Nephron (organoid): ENCODE results near the gene PKP1.

Experiments used
- H3K27ac Mint-ChIP-seq, 3 experiments: 2 replicates each; pipeline ENCODE4 v1.8.0; 2020; ENCODE audit warnings: mixed read lengths in 3 of 3, mild to moderate bottlenecking in 2 of 3, moderate library complexity in 1 of 3
- H3K27me3 Mint-ChIP-seq: 2 replicates; pipeline ENCODE4 v1.8.0; 2021; ENCODE audit warnings: low read depth, mild to moderate bottlenecking, moderate library complexity, mixed read lengths
- H3K36me3 Mint-ChIP-seq: 2 replicates; pipeline ENCODE4 v1.8.0; 2020; ENCODE audit warnings: low read depth, mixed read lengths
- H3K4me1 Mint-ChIP-seq: 2 replicates; pipeline ENCODE4 v1.8.0; 2020; ENCODE audit warnings: mixed read lengths
- H3K4me3 Mint-ChIP-seq, 3 experiments: 2 replicates each; pipeline ENCODE4 v1.8.0; 2020; ENCODE audit warnings: mild to moderate bottlenecking in 3 of 3, mixed read lengths in 3 of 3, moderate library complexity in 2 of 3
- H3K9me3 Mint-ChIP-seq: 2 replicates; pipeline ENCODE4 v1.8.0; 2020; ENCODE audit warnings: mixed read lengths
- TF ChIP-seq, protein P1 (sequence below), 3 experiments: fragments of 200-600 bp; sonication (generic); IDR thresholded peaks; one replicate each; pipeline ENCODE4 v1.5.0; 2021; ENCODE audit warnings: antibody characterized with exemption in 3 of 3; ENCODE audit not compliant: unreplicated experiment in 3 of 3

PKP1 gene

DNA sequence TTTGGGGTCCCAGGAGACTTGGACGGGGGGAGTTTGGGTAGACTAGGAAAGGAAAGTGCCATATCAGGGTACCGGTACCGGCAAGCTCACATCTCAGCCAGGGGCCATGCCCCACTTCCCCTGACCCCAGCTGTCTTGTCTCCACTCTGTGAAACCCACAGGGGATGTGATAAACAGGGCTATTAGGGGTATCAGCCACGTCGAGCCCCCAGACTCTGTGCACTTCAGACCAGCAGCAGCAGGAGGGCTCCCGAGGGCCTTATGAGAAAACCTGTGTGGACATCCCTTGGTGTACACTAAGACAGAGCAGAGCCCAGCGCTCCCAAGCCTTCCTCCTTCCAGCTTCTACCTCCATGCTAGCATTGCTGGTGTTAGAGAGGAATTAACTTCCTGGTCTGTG is 47.9 kb downstream of the PKP1 start:
- Mint-ChIP-seq H3K4me1 (peaks cover 15% of the 10 kb centered on the region), H3K27ac (no peak overlapping the region), H3K4me3 (no peak overlapping the region), H3K36me3 (no peaks in the 10 kb centered on the region), H3K27me3 (peaks cover 22% of the 10 kb centered on the region), H3K9me3 (no peaks in the 10 kb centered on the region)
- TF ChIP-seq, protein P1, sequence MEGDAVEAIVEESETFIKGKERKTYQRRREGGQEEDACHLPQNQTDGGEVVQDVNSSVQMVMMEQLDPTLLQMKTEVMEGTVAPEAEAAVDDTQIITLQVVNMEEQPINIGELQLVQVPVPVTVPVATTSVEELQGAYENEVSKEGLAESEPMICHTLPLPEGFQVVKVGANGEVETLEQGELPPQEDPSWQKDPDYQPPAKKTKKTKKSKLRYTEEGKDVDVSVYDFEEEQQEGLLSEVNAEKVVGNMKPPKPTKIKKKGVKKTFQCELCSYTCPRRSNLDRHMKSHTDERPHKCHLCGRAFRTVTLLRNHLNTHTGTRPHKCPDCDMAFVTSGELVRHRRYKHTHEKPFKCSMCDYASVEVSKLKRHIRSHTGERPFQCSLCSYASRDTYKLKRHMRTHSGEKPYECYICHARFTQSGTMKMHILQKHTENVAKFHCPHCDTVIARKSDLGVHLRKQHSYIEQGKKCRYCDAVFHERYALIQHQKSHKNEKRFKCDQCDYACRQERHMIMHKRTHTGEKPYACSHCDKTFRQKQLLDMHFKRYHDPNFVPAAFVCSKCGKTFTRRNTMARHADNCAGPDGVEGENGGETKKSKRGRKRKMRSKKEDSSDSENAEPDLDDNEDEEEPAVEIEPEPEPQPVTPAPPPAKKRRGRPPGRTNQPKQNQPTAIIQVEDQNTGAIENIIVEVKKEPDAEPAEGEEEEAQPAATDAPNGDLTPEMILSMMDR (IDR thresholded peaks at IDR 0.05; ENCODE audit: unreplicated experiment in 3 of 3): no peak

DNA sequence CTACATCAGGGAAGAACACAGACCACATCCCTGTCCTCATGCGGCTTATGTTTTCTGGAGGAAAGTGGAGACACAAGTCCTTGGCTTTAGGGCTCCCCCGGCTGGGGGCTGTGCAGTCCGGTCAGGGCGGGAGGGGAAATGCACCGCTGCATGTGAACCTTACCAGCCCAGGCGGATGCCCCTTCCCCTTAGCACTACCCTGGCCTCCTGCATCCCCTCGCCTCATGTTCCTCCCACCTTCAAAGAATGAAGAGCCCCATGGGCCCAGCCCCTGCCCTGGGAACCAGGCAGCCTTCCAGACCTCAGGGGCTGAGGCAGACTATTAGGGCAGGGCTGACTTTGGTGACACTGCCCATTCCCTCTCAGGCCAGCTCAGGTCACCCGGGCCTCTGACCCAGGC is 48.7 kb downstream of the PKP1 start:
- TF ChIP-seq, protein P1 (IDR thresholded peaks at IDR 0.05; ENCODE audit: unreplicated experiment in 3 of 3): no peak
- Mint-ChIP-seq H3K9me3 (no peaks in the 10 kb centered on the region), H3K27ac (no peak overlapping the region), H3K4me1 (peaks cover 15% of the 10 kb centered on the region), H3K27me3 (peaks cover 16% of the 10 kb centered on the region), H3K36me3 (no peaks in the 10 kb centered on the region), H3K4me3 (no peak overlapping the region)

DNA sequence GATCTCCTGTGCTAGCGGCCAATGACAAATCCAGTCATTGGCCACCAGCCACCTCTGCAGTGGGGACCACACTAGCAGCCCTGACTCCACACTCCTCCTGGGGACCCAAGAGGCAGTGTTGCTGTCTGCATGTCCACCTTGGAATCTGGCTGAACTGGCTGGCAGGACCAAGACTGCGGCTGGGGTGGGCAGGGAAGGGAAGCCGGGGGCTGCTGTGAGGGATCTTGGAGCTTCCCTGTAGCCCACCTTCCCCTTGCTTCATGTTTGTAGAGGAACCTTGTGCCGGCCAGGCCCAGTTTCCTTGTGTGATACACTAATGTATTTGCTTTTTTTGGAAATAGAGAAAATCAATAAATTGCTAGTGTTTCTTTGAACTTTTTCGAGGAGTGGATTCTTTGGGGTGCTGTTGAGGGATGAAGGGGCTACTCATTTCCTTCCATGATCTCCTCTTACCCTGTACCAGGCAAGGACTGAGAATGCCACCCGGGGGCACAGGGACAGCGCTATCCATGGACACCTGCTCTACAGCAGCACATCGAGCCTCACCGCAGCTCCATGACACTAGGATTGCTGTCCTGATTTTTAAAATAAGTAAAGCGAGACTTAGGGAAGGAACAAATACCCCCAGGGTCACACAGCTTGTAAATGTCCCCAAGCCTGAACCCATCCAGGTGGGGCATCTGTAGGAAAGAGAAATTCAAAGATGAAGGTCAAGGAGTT is 49.5 kb downstream of the PKP1 start:
- Mint-ChIP-seq H3K4me1 (peaks cover 15% of the 10 kb centered on the region), H3K9me3 (no peaks in the 10 kb centered on the region), H3K27ac (no peak overlapping the region), H3K36me3 (no peaks in the 10 kb centered on the region), H3K4me3 (no peak overlapping the region), H3K27me3 (peaks cover 9% of the 10 kb centered on the region)
- TF ChIP-seq, protein P1 (IDR thresholded peaks at IDR 0.05; ENCODE audit: unreplicated experiment in 3 of 3): no peak

DNA sequence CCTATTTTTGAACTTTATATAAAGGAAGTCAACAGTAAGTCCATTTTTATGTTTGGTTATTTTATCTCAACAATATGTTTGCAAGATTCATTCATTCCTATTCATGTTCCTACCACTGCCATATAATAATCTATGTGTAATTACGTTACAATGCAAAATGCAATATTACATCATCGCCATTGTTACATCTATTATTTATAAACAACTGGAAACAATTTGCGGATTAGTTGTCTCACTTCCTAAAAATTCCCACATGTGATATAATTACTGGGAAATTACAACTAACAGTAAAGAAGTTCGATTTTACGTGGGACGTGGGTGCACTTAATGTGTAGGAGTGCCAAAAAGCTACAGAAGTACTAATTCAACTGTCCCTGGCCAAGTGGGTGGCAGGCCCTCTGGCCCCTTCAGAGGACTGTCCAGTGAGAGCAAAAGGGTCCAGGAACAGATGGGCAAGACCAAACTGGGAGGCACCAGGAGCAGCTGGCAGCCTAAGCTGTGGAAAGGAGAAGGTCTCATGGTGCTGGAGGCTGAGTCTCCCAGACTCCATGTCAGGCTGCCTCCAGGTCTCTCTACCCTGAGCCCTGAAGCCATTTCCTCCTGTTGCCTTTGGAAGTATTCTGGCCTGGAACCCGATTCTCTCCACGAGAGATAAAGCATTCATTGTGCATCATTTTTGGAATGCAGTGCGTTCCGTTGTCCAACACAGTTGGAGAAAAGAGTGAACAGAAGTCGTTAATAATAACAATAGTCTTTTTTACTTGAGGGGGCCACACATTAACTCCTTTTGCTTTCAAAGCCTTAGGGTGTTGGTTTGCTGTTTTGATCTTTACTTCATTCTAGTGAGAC is 51.2 kb downstream of the PKP1 start:
- Mint-ChIP-seq H3K4me3 (no peak overlapping the region), H3K36me3 (no peaks in the 10 kb centered on the region), H3K4me1 (peaks cover 10% of the 10 kb centered on the region), H3K27me3 (peaks cover 9% of the 10 kb centered on the region), H3K27ac (no peak overlapping the region), H3K9me3 (no peaks in the 10 kb centered on the region)
- TF ChIP-seq, protein P1 (IDR thresholded peaks at IDR 0.05; ENCODE audit: unreplicated experiment in 3 of 3): no peak

DNA sequence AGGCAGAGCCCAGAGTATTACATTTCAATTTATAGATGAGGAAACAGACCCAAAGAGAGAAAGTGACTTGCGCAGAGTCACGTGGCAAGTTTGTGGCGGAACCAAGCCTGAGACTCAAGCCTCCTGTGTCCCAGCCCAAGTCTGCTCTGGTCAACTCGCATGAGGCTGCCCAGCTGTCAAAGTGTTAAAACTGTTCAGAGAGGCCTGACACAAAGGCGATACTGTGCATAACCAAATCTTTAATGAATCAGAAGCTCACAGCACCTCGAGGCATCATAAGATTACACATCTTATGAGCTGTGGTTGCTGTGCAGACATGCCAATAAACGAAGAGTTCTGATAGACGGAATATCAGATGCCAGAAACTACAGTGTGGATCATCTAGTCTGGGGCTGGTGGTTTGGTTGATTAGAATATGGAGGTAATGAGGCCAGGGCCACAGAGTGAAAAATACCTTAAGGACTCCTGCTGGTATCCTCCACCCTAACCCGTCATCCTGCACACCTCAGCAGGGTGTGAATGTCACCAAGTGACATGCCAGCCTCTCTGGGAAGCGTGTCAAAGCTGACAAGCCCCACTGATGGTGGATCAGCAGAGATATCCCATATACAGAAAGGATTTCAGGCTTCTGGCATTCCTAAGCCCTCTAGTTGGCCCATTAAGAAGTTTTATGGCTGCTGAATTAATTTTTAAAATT is 52.0 kb downstream of the PKP1 start:
- Mint-ChIP-seq H3K27ac (no peak overlapping the region), H3K4me1 (peaks cover 3% of the 10 kb centered on the region), H3K36me3 (no peaks in the 10 kb centered on the region), H3K27me3 (peaks cover 9% of the 10 kb centered on the region), H3K4me3 (no peak overlapping the region), H3K9me3 (no peaks in the 10 kb centered on the region)
- TF ChIP-seq, protein P1 (IDR thresholded peaks at IDR 0.05; ENCODE audit: unreplicated experiment in 3 of 3): no peak
